OCI-LY3 (cell line): ENCODE measurements around the gene NOL4L.

ENCODE experiments used
- H2AFZ ChIP-seq: fragments of 200-600, 300-600 bp; shearing (Covaris generic); 2 replicates; pipeline ENCODE4 v1.6.0; 2014; ENCODE audit warnings: antibody characterized with exemption, low read depth, low read length
- H3K27ac ChIP-seq: fragments of 200-600, 300-600 bp; sonication (generic); 2 replicates; pipeline ENCODE4 v1.5.1; 2014; ENCODE audit warnings: mild to moderate bottlenecking, low read length, moderate library complexity, mixed read lengths
- H3K27me3 ChIP-seq: fragments of 200-600, 300-600 bp; sonication (generic); 2 replicates; pipeline ENCODE4 v1.6.1; 2014; ENCODE audit warnings: low read depth, low read length, mixed read lengths
- H3K36me3 ChIP-seq: fragments of 200-600, 300-600 bp; sonication (generic); replicated peaks from 2 replicates; pipeline ENCODE3; 2014; ENCODE audit warnings: low read depth, low read length, mixed read lengths
- H3K4me1 ChIP-seq: fragments of 300-600, 200-600 bp; sonication (generic); 2 replicates; pipeline ENCODE4 v1.6.1; 2014; ENCODE audit warnings: low read length, mixed read lengths
- H3K4me2 ChIP-seq: fragments of 200-600, 300-600 bp; sonication (generic); 2 replicates; pipeline ENCODE4 v1.6.1; 2014; ENCODE audit warnings: low read length, mixed read lengths
- H3K4me3 ChIP-seq: fragments of 300-600, 200-600 bp; sonication (generic); 2 replicates; pipeline ENCODE4 v1.5.1; 2014; ENCODE audit warnings: antibody characterized with exemption, mild to moderate bottlenecking, low read length, moderate library complexity
- H3K79me2 ChIP-seq: fragments of 300-600, 200-600 bp; shearing (Covaris generic); 2 replicates; pipeline ENCODE4 v1.6.1; 2014; ENCODE audit warnings: mild to moderate bottlenecking, low read length, mixed read lengths
- H3K9ac ChIP-seq: fragments of 300-600, 200-600 bp; shearing (Covaris generic); 2 replicates; pipeline ENCODE4 v1.6.0; 2014; ENCODE audit warnings: mild to moderate bottlenecking, low read length, moderate library complexity
- H3K9me3 ChIP-seq: fragments of 200-600, 300-600 bp; shearing (Covaris generic); 2 replicates; pipeline ENCODE4 v1.6.1; 2014; ENCODE audit warnings: low read length, mixed read lengths; ENCODE audit not compliant: insufficient read depth
- H4K20me1 ChIP-seq: fragments of 200-600, 300-600 bp; sonication (generic); 2 replicates; pipeline ENCODE4 v1.6.1; 2016; ENCODE audit warnings: low read length, mixed read lengths; ENCODE audit not compliant: insufficient read depth
- EZH2phosphoT487 ChIP-seq: fragments of 200-600 bp; shearing (Covaris generic); IDR thresholded peaks from 2 replicates; pipeline ENCODE4 v1.6.1; 2018; ENCODE audit warnings: antibody characterized with exemption, mixed run types, low read depth
- TF ChIP-seq, protein P1 (sequence below): fragments of 200-600, 300-600 bp; sonication (generic); IDR thresholded peaks from 2 replicates; pipeline ENCODE4 v1.5.1; 2014; ENCODE audit warnings: antibody characterized with exemption, low read length, low read depth

Gene NOL4L

DNA sequence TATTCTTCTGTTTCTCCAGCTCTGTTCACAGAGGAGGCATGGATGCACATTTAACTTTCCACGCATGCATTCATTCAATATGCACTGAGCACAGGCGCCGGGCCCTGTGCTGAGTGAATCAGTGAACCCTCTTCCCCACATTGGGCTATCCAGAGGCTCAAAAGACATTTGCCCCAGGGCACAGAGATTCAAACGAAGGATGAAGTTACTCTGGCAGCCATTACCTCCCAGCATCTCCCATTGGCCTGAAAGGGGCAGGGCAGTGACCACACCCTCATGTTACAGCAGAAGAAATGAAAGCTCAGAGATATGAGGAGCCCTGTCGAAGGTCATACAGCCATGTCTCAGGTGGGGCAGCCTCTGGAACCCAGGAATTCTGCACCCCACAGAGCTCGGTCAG, 26.7 kb upstream of the NOL4L start:
- Histone ChIP-seq H2AFZ (no peak overlapping the region), H3K79me2 (no peaks in the 10 kb centered on the region), H3K27me3 (peaks cover 2% of the 10 kb centered on the region; the same call in 1 of the 2 replicates), H3K36me3 (no peaks in the 10 kb centered on the region), H3K4me3 (no peak overlapping the region), H3K9ac (no peak overlapping the region), H3K4me2 (no peak overlapping the region), H4K20me1 (no peaks in the 10 kb centered on the region), H3K27ac (no peak overlapping the region), H3K9me3 (no peaks in the 10 kb centered on the region), H3K4me1 (no peaks in the 10 kb centered on the region)
- TF ChIP-seq, protein P1, sequence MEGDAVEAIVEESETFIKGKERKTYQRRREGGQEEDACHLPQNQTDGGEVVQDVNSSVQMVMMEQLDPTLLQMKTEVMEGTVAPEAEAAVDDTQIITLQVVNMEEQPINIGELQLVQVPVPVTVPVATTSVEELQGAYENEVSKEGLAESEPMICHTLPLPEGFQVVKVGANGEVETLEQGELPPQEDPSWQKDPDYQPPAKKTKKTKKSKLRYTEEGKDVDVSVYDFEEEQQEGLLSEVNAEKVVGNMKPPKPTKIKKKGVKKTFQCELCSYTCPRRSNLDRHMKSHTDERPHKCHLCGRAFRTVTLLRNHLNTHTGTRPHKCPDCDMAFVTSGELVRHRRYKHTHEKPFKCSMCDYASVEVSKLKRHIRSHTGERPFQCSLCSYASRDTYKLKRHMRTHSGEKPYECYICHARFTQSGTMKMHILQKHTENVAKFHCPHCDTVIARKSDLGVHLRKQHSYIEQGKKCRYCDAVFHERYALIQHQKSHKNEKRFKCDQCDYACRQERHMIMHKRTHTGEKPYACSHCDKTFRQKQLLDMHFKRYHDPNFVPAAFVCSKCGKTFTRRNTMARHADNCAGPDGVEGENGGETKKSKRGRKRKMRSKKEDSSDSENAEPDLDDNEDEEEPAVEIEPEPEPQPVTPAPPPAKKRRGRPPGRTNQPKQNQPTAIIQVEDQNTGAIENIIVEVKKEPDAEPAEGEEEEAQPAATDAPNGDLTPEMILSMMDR, result no peak
- no peak for TF ChIP-seq EZH2phosphoT487

DNA sequence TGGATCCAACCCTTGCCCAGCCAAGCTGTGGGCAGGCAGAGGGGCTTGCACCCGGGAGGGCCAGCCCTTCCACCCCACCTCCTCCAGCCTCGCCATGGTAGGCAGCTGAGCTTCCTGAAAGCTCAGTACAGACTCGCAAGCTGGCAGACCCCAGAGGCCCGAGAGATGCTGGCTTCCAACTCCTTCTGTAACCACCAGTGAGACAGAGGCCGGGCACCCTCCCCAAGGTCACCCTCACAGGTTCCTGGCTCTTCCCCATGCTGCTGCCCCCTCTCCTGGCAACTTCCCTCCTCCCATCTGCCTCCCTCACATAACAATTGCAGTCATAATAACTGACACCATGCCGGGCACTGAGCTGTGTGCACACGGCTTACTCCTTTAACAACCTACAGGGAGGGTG, 26.2 kb upstream of the NOL4L start:
- no peaks in the 10 kb centered on the region for H4K20me1 ChIP-seq
- H3K4me3 ChIP-seq, result no peak overlapping the region
- H3K9me3 ChIP-seq, result no peaks in the 10 kb centered on the region
- no peaks in the 10 kb centered on the region for H3K4me1 ChIP-seq
- no peak overlapping the region for H3K9ac ChIP-seq
- H3K27me3 ChIP-seq, result peaks cover 8% of the 10 kb centered on the region
- no peaks in the 10 kb centered on the region for H3K79me2 ChIP-seq
- TF ChIP-seq, protein P1, result no peak
- no peak for TF ChIP-seq EZH2phosphoT487
- H2AFZ ChIP-seq, result no peak overlapping the region
- H3K36me3 ChIP-seq, result no peaks in the 10 kb centered on the region
- no peak overlapping the region for H3K27ac ChIP-seq
- H3K4me2 ChIP-seq, result no peak overlapping the region

- H3K4me3 ChIP-seq, result no peak overlapping the region
- no peak overlapping the region for H3K9ac ChIP-seq
- H4K20me1 ChIP-seq, result no peaks in the 10 kb centered on the region
- TF ChIP-seq, protein P1, result no peak
- no peak for TF ChIP-seq EZH2phosphoT487
- no peak overlapping the region for H2AFZ ChIP-seq
- no peaks in the 10 kb centered on the region for H3K36me3 ChIP-seq
- H3K27me3 ChIP-seq, result peaks cover 14% of the 10 kb centered on the region
- no peaks in the 10 kb centered on the region for H3K79me2 ChIP-seq
- no peaks in the 10 kb centered on the region for H3K9me3 ChIP-seq
- no peak overlapping the region for H3K4me2 ChIP-seq
- no peaks in the 10 kb centered on the region for H3K4me1 ChIP-seq
- no peak overlapping the region for H3K27ac ChIP-seq
Observed at GRCh38 chr20:32610472-32611218, 25.5 kb upstream of the NOL4L start.

- H3K36me3 ChIP-seq, result no peaks in the 10 kb centered on the region
- H3K9ac ChIP-seq, result no peak overlapping the region
- no peaks in the 10 kb centered on the region for H4K20me1 ChIP-seq
- H3K79me2 ChIP-seq, result no peaks in the 10 kb centered on the region
- no peak overlapping the region for H3K27ac ChIP-seq
- no peak overlapping the region for H2AFZ ChIP-seq
- H3K4me2 ChIP-seq, result no peak overlapping the region
- no peaks in the 10 kb centered on the region for H3K9me3 ChIP-seq
- peaks cover 21% of the 10 kb centered on the region for H3K27me3 ChIP-seq
- H3K4me3 ChIP-seq, result no peak overlapping the region
- TF ChIP-seq EZH2phosphoT487, result no peak
- TF ChIP-seq, protein P1, result no peak
- no peaks in the 10 kb centered on the region for H3K4me1 ChIP-seq
Observed at GRCh38 chr20:32609993-32610392, 24.9 kb upstream of the NOL4L start.
